GM12892 (cell line): ENCODE data around the gene PAEP.

Source experiments
- POLR2A ChIP-seq: IDR thresholded peaks from 2 replicates; pipeline ENCODE4 v1.6.1; 2011; ENCODE audit warnings: low read depth, low read length, control low read depth
- POLR2AphosphoS5 ChIP-seq: IDR thresholded peaks from 2 replicates; pipeline ENCODE4 v1.6.1; 2011; ENCODE audit warnings: low read depth, low read length, control low read depth

GRCh38 chr9:135552021-135552697 is 9.4 kb upstream of the PAEP start:
- TF ChIP-seq POLR2A, result no peak
- TF ChIP-seq POLR2AphosphoS5, result no peak
